ENCODE measurements around the gene ISM1.

ISM1 gene

GRCh38 chr20:13278812-13279570 lies 57.9 kb downstream of the ISM1 start:
- DNase-seq (ENCODE audit: low read depth in 1 of 2, low spot score in 1 of 2) = no peak

- DNase-seq (ENCODE audit: low read depth in 1 of 2, low spot score in 1 of 2) = no peak
Measured at GRCh38 chr20:13280609-13281324, 59.7 kb downstream of the ISM1 start.

GRCh38 chr20:13283869-13284829 lies 63.1 kb downstream of the ISM1 start:
- no peak for DNase-seq (ENCODE audit: low read depth in 1 of 2, low spot score in 1 of 2)

- no peak for DNase-seq (ENCODE audit: low read depth in 1 of 2, low spot score in 1 of 2)
Measured at GRCh38 chr20:13284830-13285229, 63.8 kb downstream of the ISM1 start.

- no peak for DNase-seq (ENCODE audit: low read depth in 1 of 2, low spot score in 1 of 2)
Measured at GRCh38 chr20:13285408-13285807, 64.3 kb downstream of the ISM1 start.

- DNase-seq (ENCODE audit: low read depth in 1 of 2, low spot score in 1 of 2) = no peak
Measured at GRCh38 chr20:13286052-13286451, 65.0 kb downstream of the ISM1 start.

GRCh38 chr20:13286607-13287006 lies 65.5 kb downstream of the ISM1 start:
- DNase-seq (ENCODE audit: low read depth in 1 of 2, low spot score in 1 of 2) = no peak

- no peak for DNase-seq (ENCODE audit: low read depth in 1 of 2, low spot score in 1 of 2)
Measured at GRCh38 chr20:13288357-13288756, 67.3 kb downstream of the ISM1 start.

GRCh38 chr20:13289031-13289430 lies 68.0 kb downstream of the ISM1 start:
- no peak for DNase-seq (ENCODE audit: low read depth in 1 of 2, low spot score in 1 of 2)

- DNase-seq (ENCODE audit: low read depth in 1 of 2, low spot score in 1 of 2) = no peak
Measured at GRCh38 chr20:13290724-13291123, 69.7 kb downstream of the ISM1 start.

- DNase-seq (ENCODE audit: low read depth in 1 of 2, low spot score in 1 of 2) = no peak
Measured at GRCh38 chr20:13291157-13291556, 70.1 kb downstream of the ISM1 start.

- DNase-seq (ENCODE audit: low read depth in 1 of 2, low spot score in 1 of 2) = no peak
Measured at GRCh38 chr20:13292201-13292885, 71.3 kb downstream of the ISM1 start.

GRCh38 chr20:13294522-13294921 lies 73.4 kb downstream of the ISM1 start:
- DNase-seq (ENCODE audit: low read depth in 1 of 2, low spot score in 1 of 2) = no peak

- DNase-seq (ENCODE audit: low read depth in 1 of 2, low spot score in 1 of 2) = no peak
Measured at GRCh38 chr20:13295637-13296036, 74.6 kb downstream of the ISM1 start.

- no peak for DNase-seq (ENCODE audit: low read depth in 1 of 2, low spot score in 1 of 2)
Measured at GRCh38 chr20:13296070-13296469, 75.0 kb downstream of the ISM1 start.

GRCh38 chr20:13297147-13297899 lies 76.2 kb downstream of the ISM1 start:
- DNase-seq (ENCODE audit: low read depth in 1 of 2, low spot score in 1 of 2) = no peak

GRCh38 chr20:13298692-13299373 lies 77.8 kb downstream of the ISM1 start:
- no peak for DNase-seq (ENCODE audit: low read depth in 1 of 2, low spot score in 1 of 2)

GRCh38 chr20:13299401-13299800 lies 78.3 kb downstream of the ISM1 start:
- no peak for DNase-seq (ENCODE audit: low read depth in 1 of 2, low spot score in 1 of 2)

GRCh38 chr20:13301596-13301995 lies 80.5 kb downstream of the ISM1 start:
- no peak for DNase-seq (ENCODE audit: low read depth in 1 of 2, low spot score in 1 of 2)

Measured in activated T-helper 1 cell treated with anti-CD3 and anti-CD28 coated beads, Interleukin-2, amount 50 U/mL, for 16 hours (primary cell).